SK-N-SH (cell line): ENCODE measurements around the gene CCDC194. TPM values are rescaled to one million over a fixed set of nuclear protein-coding genes. Genes with fewer than 3 reads are reported as not detected.

Source experiments
- CTCF ChIA-PET: fragments of 300-600, 350-600 bp; formaldehyde crosslinking; extraction: SDS; loops from one replicate; lab custom pipeline; 2021; lab: Yijun Ruan, JAX
- POLR2A ChIA-PET: fragments of 350-600 bp; sonication (Branson Sonifier 250); formaldehyde crosslinking; extraction: SDS; loops from one replicate; lab custom pipeline; 2020; ENCODE audit warnings: antibody characterized with exemption, inconsistent platforms; lab: Yijun Ruan, JAX
- DNase-seq: peaks from one replicate; pipeline ENCODE4 v3.0.0; 2012
- H2AFZ ChIP-seq: fragments of 200-600 bp; sonication (generic); 2 replicates; pipeline ENCODE4 v1.8.1; 2016; ENCODE audit warnings: antibody characterized with exemption, mild to moderate bottlenecking, low read depth
- H3F3A ChIP-seq: fragments of 200-600 bp; sonication (generic); replicated peaks from 2 replicates; pipeline ENCODE3; 2016; ENCODE audit warnings: antibody characterized with exemption, mild to moderate bottlenecking; ENCODE audit not compliant: insufficient read depth
- H3K27ac ChIP-seq, 2 experiments: fragments of 200-500 bp in 1 of 2; fragments of 200-600 bp in 1 of 2; sonication (Bioruptor generic) in 1 of 2; sonication (generic), shearing (Covaris generic) in 1 of 2; 2 replicates each; pipeline versions ENCODE4 v1.5.1 to v1.6.1; 2014 to 2016; ENCODE audit warnings: low read depth in 2 of 2, inconsistent platforms in 1 of 2, low read length in 1 of 2, mild to moderate bottlenecking in 1 of 2, mixed read lengths in 1 of 2
- H3K27me3 ChIP-seq: fragments of 200-600 bp; sonication (generic), shearing (Covaris generic); 2 replicates; pipeline ENCODE4 v1.6.1; 2016; ENCODE audit warnings: mixed run types; ENCODE audit not compliant: insufficient read depth
- H3K36me3 ChIP-seq, 2 experiments: fragments of 200-500 bp in 1 of 2; fragments of 200-600 bp in 1 of 2; sonication (Bioruptor generic) in 1 of 2; sonication (generic) in 1 of 2; replicated peaks in 1 of 2; 2 replicates each; pipeline versions ENCODE3 to v1.5.1; 2014 to 2016; ENCODE audit warnings: low read length in 1 of 2, mild to moderate bottlenecking in 1 of 2; ENCODE audit not compliant: insufficient read depth in 2 of 2, control insufficient read depth in 1 of 2
- H3K4me1 ChIP-seq, 2 experiments: fragments of 200-500 bp in 1 of 2; fragments of 200-600 bp in 1 of 2; sonication (Bioruptor generic) in 1 of 2; sonication (generic), shearing (Covaris generic) in 1 of 2; 2 replicates each; pipeline versions ENCODE4 v1.5.1 to v1.6.1; 2014 to 2016; ENCODE audit warnings: low read depth in 1 of 2, low read length in 1 of 2, mixed run types in 1 of 2; ENCODE audit not compliant: insufficient read depth in 2 of 2, control insufficient read depth in 1 of 2
- H3K4me2 ChIP-seq: fragments of 200-600 bp; sonication (generic), shearing (Covaris generic); 2 replicates; pipeline ENCODE4 v1.6.1; 2017; ENCODE audit warnings: mixed run types
- H3K4me3 ChIP-seq, 2 experiments: fragments of 200-500 bp in 1 of 2; fragments of 200-600 bp in 1 of 2; sonication (Bioruptor generic) in 1 of 2; sonication (generic), shearing (Covaris generic) in 1 of 2; 2 replicates each; pipeline versions ENCODE4 v1.5.1 to v1.8.1; 2014 to 2016; ENCODE audit warnings: low read depth in 2 of 2, inconsistent platforms in 1 of 2, low read length in 1 of 2, mild to moderate bottlenecking in 1 of 2, mixed read lengths in 1 of 2, moderate library complexity in 1 of 2
- H3K79me2 ChIP-seq: fragments of 200-600 bp; sonication (generic); 2 replicates; pipeline ENCODE4 v1.8.1; 2017; ENCODE audit warnings: mild to moderate bottlenecking; ENCODE audit not compliant: insufficient read depth
- H3K9ac ChIP-seq: fragments of 200-600 bp; sonication (generic); 2 replicates; pipeline ENCODE4 v1.6.1; 2017; ENCODE audit warnings: mixed run types
- H3K9me2 ChIP-seq: fragments of 200-600 bp; sonication (generic); 2 replicates; pipeline ENCODE4 v1.6.1; 2017; ENCODE audit warnings: mixed run types
- H3K9me3 ChIP-seq: fragments of 200-600 bp; sonication (generic); 2 replicates; pipeline ENCODE4 v1.6.1; 2017; ENCODE audit warnings: mixed run types, mild to moderate bottlenecking, moderate library complexity
- H4K20me1 ChIP-seq: fragments of 200-600 bp; sonication (generic); 2 replicates; pipeline ENCODE4 v1.6.1; 2017; ENCODE audit warnings: mild to moderate bottlenecking, mixed run types; ENCODE audit not compliant: insufficient read depth
- ELF1 ChIP-seq: IDR thresholded peaks from 2 replicates; pipeline ENCODE4 v1.4.0; 2012
- NFIC ChIP-seq: IDR thresholded peaks from 2 replicates; pipeline ENCODE4 v1.4.0; 2012; ENCODE audit warnings: borderline replicate concordance
- NRF1 ChIP-seq: IDR thresholded peaks from 2 replicates; pipeline ENCODE4 v1.6.1; 2012; ENCODE audit warnings: low read depth, mild to moderate bottlenecking, low read length
- WGBS: methylation state at CpG from one replicate; pipeline ENCODE4 v1.1.6; 2017; ENCODE audit warnings: low lambda C conversion rate; 5-methylcytosine and 5-hydroxymethylcytosine counted together
- polyA plus RNA-seq, 3 experiments: library from polyadenylated mRNA; depleted of rRNA; stranded (reverse); fragments of >200 nt; gene quantifications; 2 replicates each; pipeline ENCODE4 v1.2.3, GENCODE V29; 2012
- TF ChIP-seq, protein P1 (sequence below): fragments of 150-350 bp; IDR thresholded peaks from 2 replicates; pipeline ENCODE4 v1.6.1; 2016; ENCODE audit warnings: mild to moderate bottlenecking, low read depth, low read length
- TF ChIP-seq, protein P2 (sequence below): IDR thresholded peaks from 2 replicates; pipeline ENCODE4 v1.4.0; 2012; ENCODE audit warnings: low read depth
- TF ChIP-seq, protein P3 (sequence below): fragments of 200-600 bp; sonication (generic); IDR thresholded peaks from 2 replicates; pipeline ENCODE4 v1.6.1; 2017; ENCODE audit warnings: antibody characterized with exemption, mild to moderate bottlenecking, moderate library complexity

CCDC194 gene
- polyA plus RNA-seq, 1 of the 3 experiments (the other 2 are of a cell fraction): not detected

DNA sequence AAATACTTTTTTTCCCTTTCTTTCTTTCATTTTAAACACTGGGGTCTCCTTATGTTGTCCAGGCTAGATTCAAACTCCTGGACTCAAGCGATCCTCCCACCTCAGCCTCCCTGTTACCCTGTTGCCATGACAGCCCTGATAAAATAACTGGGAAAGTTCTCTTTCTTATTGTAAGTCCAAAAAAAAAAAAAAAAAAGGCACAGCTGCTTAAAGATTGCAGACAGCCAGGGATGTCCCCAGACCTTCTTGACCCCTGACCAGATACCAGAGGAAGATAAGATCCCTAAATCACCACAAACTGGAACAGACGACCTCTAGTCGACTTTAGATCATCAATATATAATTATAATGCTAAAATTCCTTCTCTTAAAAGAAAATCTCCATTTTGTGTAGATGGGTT lies 24.7 kb upstream of the CCDC194 start:
- WGBS: 79% methylated on average over 3 of the region's 3 CpGs
- H2AFZ ChIP-seq: peak overlapping the region; percentile 99; the same call in 1 of the 2 replicates
- no peaks in the 10 kb centered on the region for H3K9me3 ChIP-seq
- TF ChIP-seq, protein P1, sequence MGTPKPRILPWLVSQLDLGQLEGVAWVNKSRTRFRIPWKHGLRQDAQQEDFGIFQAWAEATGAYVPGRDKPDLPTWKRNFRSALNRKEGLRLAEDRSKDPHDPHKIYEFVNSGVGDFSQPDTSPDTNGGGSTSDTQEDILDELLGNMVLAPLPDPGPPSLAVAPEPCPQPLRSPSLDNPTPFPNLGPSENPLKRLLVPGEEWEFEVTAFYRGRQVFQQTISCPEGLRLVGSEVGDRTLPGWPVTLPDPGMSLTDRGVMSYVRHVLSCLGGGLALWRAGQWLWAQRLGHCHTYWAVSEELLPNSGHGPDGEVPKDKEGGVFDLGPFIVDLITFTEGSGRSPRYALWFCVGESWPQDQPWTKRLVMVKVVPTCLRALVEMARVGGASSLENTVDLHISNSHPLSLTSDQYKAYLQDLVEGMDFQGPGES: no peak
- TF ChIP-seq, protein P2, sequence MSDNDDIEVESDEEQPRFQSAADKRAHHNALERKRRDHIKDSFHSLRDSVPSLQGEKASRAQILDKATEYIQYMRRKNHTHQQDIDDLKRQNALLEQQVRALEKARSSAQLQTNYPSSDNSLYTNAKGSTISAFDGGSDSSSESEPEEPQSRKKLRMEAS: no peak
- TF ChIP-seq ELF1: no peak
- no peak for TF ChIP-seq NFIC
- TF ChIP-seq NRF1: no peak
- H3K4me2 ChIP-seq: peak overlapping the region; percentile 83
- H4K20me1 ChIP-seq: no peaks in the 10 kb centered on the region
- peaks cover 0 to 8% of the 10 kb centered on the region in 2 experiments; a peak in 1 of 4 replicates for H3K4me1 ChIP-seq
- DNase-seq: no peak
- H3K79me2 ChIP-seq: no peaks in the 10 kb centered on the region
- H3F3A ChIP-seq: peaks cover 7% of the 10 kb centered on the region
- peaks cover 3 to 7% of the 10 kb centered on the region in 2 experiments for H3K36me3 ChIP-seq
- no peak overlapping the region for H3K27ac ChIP-seq
- peak overlapping the region in 1 of 2 experiments; percentile 75; a peak in 2 of 4 replicates for H3K4me3 ChIP-seq
- CTCF ChIA-PET: interaction anchor here (1.2 to 3.5 kb wide), 4 partner anchors 28 to 52 kb away, joined by 3 to 11 read pairs (median 6); no protein-coding TSS in a partner anchor
- H3K27me3 ChIP-seq: no peaks in the 10 kb centered on the region
- H3K9me2 ChIP-seq: no peaks in the 10 kb centered on the region
- POLR2A ChIA-PET: no interaction called here
- no peak overlapping the region for H3K9ac ChIP-seq

DNA sequence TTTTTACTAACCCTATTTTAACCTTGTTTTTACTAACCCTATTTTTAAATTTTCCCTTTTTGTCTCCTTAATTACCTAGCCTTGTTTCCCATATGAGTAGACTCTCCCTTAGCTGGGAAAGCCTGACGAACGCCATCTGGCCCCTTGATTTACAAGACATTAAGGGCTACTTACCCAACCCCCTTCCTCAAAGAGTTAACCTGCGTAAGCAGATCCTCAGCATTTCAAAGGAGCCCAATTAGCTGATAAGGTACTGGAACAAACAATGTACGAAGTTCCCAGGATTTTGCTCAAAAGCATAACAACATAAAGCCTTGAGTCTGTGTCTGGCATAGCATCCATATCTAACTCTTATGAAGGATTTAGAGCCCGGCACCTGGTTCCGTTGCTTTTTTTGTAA lies 21.1 kb upstream of the CCDC194 start:
- no peak overlapping the region for H2AFZ ChIP-seq
- CTCF ChIA-PET: interaction anchor here (1.1 kb wide), 1 partner anchor 24 kb away, joined by 3 read pairs; no protein-coding TSS in a partner anchor

More for the DNA sequence above, 21.1 kb upstream of the CCDC194 start:
- Histone ChIP-seq H3F3A (peaks cover 7% of the 10 kb centered on the region), H3K4me3 (no peak overlapping the region), H3K4me2 (no peak overlapping the region), H3K9ac (no peak overlapping the region), H3K9me3 (no peaks in the 10 kb centered on the region), H3K27me3 (no peaks in the 10 kb centered on the region), H3K79me2 (no peaks in the 10 kb centered on the region), H4K20me1 (no peaks in the 10 kb centered on the region), H3K4me1 (peaks cover 0 to 11% of the 10 kb centered on the region in 2 experiments; a peak in 1 of 4 replicates), H3K36me3 (no peaks in the 10 kb centered on the region), H3K27ac (no peak overlapping the region), H3K9me2 (no peaks in the 10 kb centered on the region)
- DNase-seq: no peak
- POLR2A ChIA-PET: no interaction called here
- TF ChIP-seq, protein P3, sequence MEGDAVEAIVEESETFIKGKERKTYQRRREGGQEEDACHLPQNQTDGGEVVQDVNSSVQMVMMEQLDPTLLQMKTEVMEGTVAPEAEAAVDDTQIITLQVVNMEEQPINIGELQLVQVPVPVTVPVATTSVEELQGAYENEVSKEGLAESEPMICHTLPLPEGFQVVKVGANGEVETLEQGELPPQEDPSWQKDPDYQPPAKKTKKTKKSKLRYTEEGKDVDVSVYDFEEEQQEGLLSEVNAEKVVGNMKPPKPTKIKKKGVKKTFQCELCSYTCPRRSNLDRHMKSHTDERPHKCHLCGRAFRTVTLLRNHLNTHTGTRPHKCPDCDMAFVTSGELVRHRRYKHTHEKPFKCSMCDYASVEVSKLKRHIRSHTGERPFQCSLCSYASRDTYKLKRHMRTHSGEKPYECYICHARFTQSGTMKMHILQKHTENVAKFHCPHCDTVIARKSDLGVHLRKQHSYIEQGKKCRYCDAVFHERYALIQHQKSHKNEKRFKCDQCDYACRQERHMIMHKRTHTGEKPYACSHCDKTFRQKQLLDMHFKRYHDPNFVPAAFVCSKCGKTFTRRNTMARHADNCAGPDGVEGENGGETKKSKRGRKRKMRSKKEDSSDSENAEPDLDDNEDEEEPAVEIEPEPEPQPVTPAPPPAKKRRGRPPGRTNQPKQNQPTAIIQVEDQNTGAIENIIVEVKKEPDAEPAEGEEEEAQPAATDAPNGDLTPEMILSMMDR: no peak
- 81% methylated on average over 6 of the region's 6 CpGs for WGBS
